Measurements from ENCODE around the gene CXCL8.
"Not testable (repeated sequence)": the region's sequence is repeated elsewhere in the genome, so short reads cannot be mapped to it uniquely, and the experiment has no call there.

DNA sequence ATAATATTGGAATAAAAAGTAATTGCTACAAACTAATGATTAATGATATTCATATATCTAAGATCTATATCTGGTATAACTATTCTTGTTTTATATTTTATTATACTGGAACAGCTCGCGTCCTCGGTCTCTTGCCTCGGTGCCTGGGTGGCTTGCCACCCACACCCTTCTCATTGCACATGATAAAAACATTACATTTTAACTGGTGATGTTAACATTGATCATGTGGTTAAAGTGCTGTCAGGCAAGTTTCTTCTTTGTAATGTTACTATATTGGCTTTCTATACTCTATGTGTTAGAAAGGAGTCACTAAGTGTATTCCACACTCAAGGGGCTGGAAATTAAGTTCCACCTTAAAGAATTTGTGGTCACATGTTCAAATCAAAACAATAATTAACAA is 34.0 kb downstream of the CXCL8 start:
- TF ChIP-seq, protein P1, sequence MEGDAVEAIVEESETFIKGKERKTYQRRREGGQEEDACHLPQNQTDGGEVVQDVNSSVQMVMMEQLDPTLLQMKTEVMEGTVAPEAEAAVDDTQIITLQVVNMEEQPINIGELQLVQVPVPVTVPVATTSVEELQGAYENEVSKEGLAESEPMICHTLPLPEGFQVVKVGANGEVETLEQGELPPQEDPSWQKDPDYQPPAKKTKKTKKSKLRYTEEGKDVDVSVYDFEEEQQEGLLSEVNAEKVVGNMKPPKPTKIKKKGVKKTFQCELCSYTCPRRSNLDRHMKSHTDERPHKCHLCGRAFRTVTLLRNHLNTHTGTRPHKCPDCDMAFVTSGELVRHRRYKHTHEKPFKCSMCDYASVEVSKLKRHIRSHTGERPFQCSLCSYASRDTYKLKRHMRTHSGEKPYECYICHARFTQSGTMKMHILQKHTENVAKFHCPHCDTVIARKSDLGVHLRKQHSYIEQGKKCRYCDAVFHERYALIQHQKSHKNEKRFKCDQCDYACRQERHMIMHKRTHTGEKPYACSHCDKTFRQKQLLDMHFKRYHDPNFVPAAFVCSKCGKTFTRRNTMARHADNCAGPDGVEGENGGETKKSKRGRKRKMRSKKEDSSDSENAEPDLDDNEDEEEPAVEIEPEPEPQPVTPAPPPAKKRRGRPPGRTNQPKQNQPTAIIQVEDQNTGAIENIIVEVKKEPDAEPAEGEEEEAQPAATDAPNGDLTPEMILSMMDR (IDR thresholded peaks at IDR 0.05; ENCODE audit: low read depth, low read length): not testable (repeated sequence)
- not testable (repeated sequence) for TF ChIP-seq EZH2phosphoT487 (IDR thresholded peaks at IDR 0.05; ENCODE audit: low read depth)

All from OCI-LY3 (cell line).